ENCODE measurements around the gene TRAK1. TPM values are rescaled to one million over a fixed set of nuclear protein-coding genes. Genes with fewer than 3 reads are reported as not detected.

Gene TRAK1
- total RNA-seq, 1 donor from 2014 or later = 41.7 TPM

DNA sequence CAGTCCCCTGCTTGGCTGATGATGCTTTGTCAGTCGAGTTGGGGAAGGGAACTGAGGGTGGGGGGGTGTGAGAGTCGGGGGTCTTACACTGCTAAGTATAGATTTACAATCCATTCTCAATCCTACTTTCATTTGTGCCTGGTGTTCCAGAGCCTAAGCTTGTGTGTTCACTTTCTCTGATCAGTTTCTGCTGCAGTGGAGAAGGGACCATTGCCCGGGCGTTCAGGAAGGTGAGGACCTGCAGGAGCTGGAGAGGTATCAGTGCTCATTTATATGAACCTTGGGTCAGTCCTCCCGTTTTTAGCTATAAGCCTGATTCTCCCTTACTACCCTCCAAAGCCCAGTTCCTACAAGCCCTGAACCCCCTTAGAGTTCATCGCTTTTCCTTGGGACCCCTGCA is 41.0 kb upstream of the TRAK1 start:
- Histone ChIP-seq H3K27me3 (ENCODE audit: control insufficient read depth, insufficient read depth, low read length) (no peaks in the 10 kb centered on the region), H3K36me3 (ENCODE audit: control insufficient read depth, insufficient read depth, low read length) (no peaks in the 10 kb centered on the region), H3K4me3 (ENCODE audit: low read depth, low read length) (no peak overlapping the region)
- TF ChIP-seq, protein P1, sequence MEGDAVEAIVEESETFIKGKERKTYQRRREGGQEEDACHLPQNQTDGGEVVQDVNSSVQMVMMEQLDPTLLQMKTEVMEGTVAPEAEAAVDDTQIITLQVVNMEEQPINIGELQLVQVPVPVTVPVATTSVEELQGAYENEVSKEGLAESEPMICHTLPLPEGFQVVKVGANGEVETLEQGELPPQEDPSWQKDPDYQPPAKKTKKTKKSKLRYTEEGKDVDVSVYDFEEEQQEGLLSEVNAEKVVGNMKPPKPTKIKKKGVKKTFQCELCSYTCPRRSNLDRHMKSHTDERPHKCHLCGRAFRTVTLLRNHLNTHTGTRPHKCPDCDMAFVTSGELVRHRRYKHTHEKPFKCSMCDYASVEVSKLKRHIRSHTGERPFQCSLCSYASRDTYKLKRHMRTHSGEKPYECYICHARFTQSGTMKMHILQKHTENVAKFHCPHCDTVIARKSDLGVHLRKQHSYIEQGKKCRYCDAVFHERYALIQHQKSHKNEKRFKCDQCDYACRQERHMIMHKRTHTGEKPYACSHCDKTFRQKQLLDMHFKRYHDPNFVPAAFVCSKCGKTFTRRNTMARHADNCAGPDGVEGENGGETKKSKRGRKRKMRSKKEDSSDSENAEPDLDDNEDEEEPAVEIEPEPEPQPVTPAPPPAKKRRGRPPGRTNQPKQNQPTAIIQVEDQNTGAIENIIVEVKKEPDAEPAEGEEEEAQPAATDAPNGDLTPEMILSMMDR (IDR thresholded peaks at IDR 0.05; ENCODE audit: insufficient read depth, low read length, poor library complexity, severe bottlenecking) = no peak
- DNase-seq (ENCODE audit: low read depth) = no peak

DNA sequence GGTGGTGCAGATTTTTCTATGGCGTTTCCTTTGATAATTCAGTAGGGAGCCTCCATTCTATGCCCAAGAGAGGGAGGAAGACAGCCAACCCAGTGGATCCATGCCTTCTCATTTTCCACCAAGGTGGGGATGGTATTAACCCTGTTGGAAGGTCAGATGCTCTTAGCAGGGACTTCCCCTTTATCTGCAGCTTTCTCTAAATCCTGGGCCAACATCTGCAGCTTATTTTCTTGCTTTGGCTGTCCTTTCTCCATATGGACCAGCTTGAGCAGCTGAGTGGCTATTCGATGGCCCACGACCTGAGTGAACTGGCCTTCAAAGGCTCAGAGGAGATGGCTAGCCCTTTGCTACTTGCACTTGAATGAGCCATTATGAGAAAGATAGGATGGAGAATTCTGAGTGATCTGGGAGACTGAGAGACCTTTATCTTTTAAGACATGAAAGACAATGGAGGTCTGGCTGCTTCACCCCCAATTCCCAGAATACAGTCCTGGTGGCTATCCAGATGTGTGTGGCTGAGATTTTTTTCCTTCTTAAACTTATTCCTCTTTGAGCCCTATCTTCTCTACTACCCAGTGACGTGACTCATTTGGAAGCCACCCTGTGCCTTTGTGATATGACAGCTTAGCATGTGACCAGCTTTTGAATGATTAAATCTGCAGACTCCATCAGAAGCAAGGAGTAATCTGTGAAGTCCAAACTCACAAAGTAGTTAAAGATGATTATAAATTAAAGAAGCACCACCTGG is 39.6 kb upstream of the TRAK1 start:
- Histone ChIP-seq H3K27me3 (ENCODE audit: control insufficient read depth, insufficient read depth, low read length) (no peaks in the 10 kb centered on the region), H3K4me3 (ENCODE audit: low read depth, low read length) (no peak overlapping the region), H3K36me3 (ENCODE audit: control insufficient read depth, insufficient read depth, low read length) (no peaks in the 10 kb centered on the region)
- TF ChIP-seq, protein P1 (IDR thresholded peaks at IDR 0.05; ENCODE audit: insufficient read depth, low read length, poor library complexity, severe bottlenecking) = no peak
- no peak for DNase-seq (ENCODE audit: low read depth)

DNA sequence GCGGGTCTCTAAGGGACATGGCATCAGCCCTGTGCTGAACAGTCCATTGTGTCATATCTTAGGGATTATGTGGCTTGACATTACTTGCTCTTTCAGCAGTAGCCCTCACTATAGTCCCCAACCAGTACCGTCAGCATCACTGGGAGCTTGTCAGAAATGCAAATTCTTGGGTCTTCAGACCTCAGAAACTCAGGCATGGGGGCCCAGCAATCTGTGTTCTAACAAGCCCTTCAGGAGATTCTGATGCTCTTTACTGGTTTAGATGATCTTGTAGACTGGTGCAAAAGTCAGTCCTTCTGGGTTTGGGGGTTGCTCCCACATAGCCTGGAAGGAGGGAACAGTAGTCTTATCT is 39.0 kb upstream of the TRAK1 start:
- Histone ChIP-seq H3K36me3 (ENCODE audit: control insufficient read depth, insufficient read depth, low read length) (no peaks in the 10 kb centered on the region), H3K4me3 (ENCODE audit: low read depth, low read length) (no peak overlapping the region), H3K27me3 (ENCODE audit: control insufficient read depth, insufficient read depth, low read length) (no peaks in the 10 kb centered on the region)
- no peak for DNase-seq (ENCODE audit: low read depth)
- TF ChIP-seq, protein P1 (IDR thresholded peaks at IDR 0.05; ENCODE audit: insufficient read depth, low read length, poor library complexity, severe bottlenecking) = no peak

DNA sequence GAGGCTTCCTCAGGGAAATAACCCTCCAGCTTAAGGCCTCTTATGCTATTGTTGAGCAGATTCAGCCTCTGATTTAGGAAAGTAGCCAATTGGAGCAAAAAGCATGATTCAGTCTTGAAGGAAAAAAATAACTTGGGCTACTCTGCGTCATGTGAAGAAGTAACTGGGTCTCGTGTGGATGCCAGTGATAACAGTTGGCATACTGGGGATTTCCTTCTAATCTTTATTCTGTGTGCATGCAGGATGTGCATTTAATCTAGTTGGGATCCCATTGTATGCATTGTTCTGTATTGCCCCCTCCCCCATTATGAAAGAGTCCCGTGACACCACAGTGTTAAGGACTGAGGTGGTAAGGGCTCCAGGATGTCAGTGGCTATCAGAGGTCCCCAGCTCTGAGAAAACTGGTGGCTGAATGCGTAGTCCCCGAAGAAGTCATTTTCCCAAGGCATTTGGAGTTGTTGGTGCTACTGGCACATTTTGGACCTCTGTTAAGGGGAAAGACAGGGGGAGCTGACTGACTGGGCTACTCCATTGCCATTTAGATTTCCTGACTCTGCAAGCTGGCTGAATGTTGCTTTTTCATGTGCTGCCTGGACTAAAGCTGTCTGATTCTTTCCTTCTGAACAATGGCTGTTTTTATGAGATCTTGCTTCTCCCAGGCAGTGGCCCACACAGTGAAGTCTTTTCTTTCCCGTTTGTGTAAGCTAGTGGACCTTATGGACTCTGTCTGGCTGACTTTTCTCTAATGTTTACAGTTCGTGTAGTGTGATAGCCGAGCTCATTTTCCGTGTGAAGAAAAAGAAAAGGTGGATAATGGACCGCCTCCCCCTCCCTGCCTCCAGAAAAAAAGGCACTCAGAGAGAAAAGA is 38.4 kb upstream of the TRAK1 start:
- DNase-seq (ENCODE audit: low read depth) = no peak
- Histone ChIP-seq H3K36me3 (ENCODE audit: control insufficient read depth, insufficient read depth, low read length) (no peaks in the 10 kb centered on the region), H3K27me3 (ENCODE audit: control insufficient read depth, insufficient read depth, low read length) (no peaks in the 10 kb centered on the region), H3K4me3 (ENCODE audit: low read depth, low read length) (no peak overlapping the region)
- TF ChIP-seq, protein P1 (IDR thresholded peaks at IDR 0.05; ENCODE audit: insufficient read depth, low read length, poor library complexity, severe bottlenecking) = no peak

DNA sequence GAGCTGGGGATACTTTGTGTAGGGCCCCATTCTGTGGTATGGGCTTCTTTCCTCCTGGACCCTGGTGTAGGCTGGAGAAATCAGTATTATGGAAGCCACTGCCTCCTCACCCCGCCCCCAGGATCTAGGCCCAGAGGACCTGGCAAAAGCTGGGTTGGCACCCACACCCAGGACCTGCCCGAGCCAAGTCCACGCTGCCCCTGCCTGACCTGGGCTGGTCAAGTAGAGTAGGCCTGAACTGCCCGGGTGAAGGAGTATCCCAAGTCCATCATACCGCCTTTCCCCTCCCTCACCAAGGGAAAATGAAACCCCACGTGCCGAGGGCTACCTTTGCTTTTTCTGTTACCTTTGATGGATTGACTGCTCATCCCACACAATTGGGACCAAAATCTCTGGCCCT is 37.7 kb upstream of the TRAK1 start:
- no peak for DNase-seq (ENCODE audit: low read depth)
- no peaks in the 10 kb centered on the region for H3K36me3 ChIP-seq (ENCODE audit: control insufficient read depth, insufficient read depth, low read length)
- no peaks in the 10 kb centered on the region for H3K27me3 ChIP-seq (ENCODE audit: control insufficient read depth, insufficient read depth, low read length)
- TF ChIP-seq, protein P1 (IDR thresholded peaks at IDR 0.05; ENCODE audit: insufficient read depth, low read length, poor library complexity, severe bottlenecking) = no peak
- H3K4me3 ChIP-seq (ENCODE audit: low read depth, low read length) = no peak overlapping the region
